HepG2 (cell line): ENCODE results near the gene DNASE1L2. TPM values are rescaled to one million over a fixed set of nuclear protein-coding genes. Genes with fewer than 3 reads are reported as not detected.

Experiments used
- ATF3 ChIP-seq: sonication (generic); formaldehyde crosslinking; IDR thresholded peaks from 2 replicates; pipeline ENCODE4 v1.4.0; 2020; ENCODE audit warnings: missing genetic modification reagents
- FOXO1 ChIP-seq: sonication (generic); formaldehyde crosslinking; IDR thresholded peaks from 2 replicates; pipeline ENCODE4 v1.4.0; 2020; ENCODE audit warnings: missing genetic modification reagents
- HMGA1 ChIP-seq: sonication (generic); formaldehyde crosslinking; conservative IDR thresholded peaks from 2 replicates; pipeline ENCODE4 v1.4.0; 2020; ENCODE audit warnings: missing genetic modification reagents
- NCOA2 ChIP-seq: sonication (generic); formaldehyde crosslinking; IDR thresholded peaks from 2 replicates; pipeline ENCODE4 v1.8.0; 2022; ENCODE audit warnings: inconsistent platforms
- NFYC ChIP-seq: IDR thresholded peaks from 2 replicates; pipeline ENCODE4 v1.6.1; 2016; ENCODE audit warnings: missing genetic modification reagents, missing compliant biosample characterization
- PCBP1 ChIP-seq: fragments of 200-400 bp; formaldehyde crosslinking; IDR thresholded peaks from 2 replicates; pipeline ENCODE4 v1.6.1; 2017; ENCODE audit warnings: mild to moderate bottlenecking, low read depth, low read length, borderline replicate concordance
- SP1 ChIP-seq, 2 experiments: fragments of 450-650 bp in 1 of 2; sonication (generic) in 1 of 2; formaldehyde crosslinking in 1 of 2; IDR thresholded peaks; 2 replicates each; pipeline versions ENCODE4 v1.4.0 to v1.6.1; 2016 to 2020; ENCODE audit warnings: missing genetic modification reagents in 1 of 2
- STAT5B ChIP-seq: sonication (generic); formaldehyde crosslinking; IDR thresholded peaks from 2 replicates; pipeline ENCODE4 v1.4.0; 2020; ENCODE audit warnings: missing genetic modification reagents
- TAF15 ChIP-seq: fragments of 200-400 bp; formaldehyde crosslinking; IDR thresholded peaks from one replicate; pipeline ENCODE4 v1.6.1; 2018; ENCODE audit warnings: mild to moderate bottlenecking, low read depth, low read length; ENCODE audit not compliant: poor library complexity, severe bottlenecking
- TIGD3 ChIP-seq: sonication (generic); formaldehyde crosslinking; IDR thresholded peaks from 2 replicates; pipeline ENCODE4 v1.5.1; 2020; ENCODE audit warnings: mild to moderate bottlenecking, missing genetic modification reagents, borderline replicate concordance
- ZFP36 ChIP-seq: fragments of 150-350 bp; IDR thresholded peaks from 2 replicates; pipeline ENCODE4 v1.6.1; 2018; ENCODE audit warnings: borderline replicate concordance, low read length, low read depth; ENCODE audit not compliant: partially characterized antibody
- ZMYM2 ChIP-seq: sonication (generic); formaldehyde crosslinking; IDR thresholded peaks from 2 replicates; pipeline ENCODE4 v1.8.0; 2022; ENCODE audit warnings: mild to moderate bottlenecking, missing genetic modification reagents
- ZNF431 ChIP-seq: sonication (generic); formaldehyde crosslinking; IDR thresholded peaks from 2 replicates; pipeline ENCODE4 v1.9.0; 2022; ENCODE audit warnings: missing genetic modification reagents, low read depth, mild to moderate bottlenecking, borderline replicate concordance
- ZNF556 ChIP-seq: sonication (generic); formaldehyde crosslinking; IDR thresholded peaks from 2 replicates; pipeline ENCODE4 v1.4.0; 2020; ENCODE audit warnings: mild to moderate bottlenecking, missing genetic modification reagents, borderline replicate concordance
- ZNF572 ChIP-seq: sonication (generic); formaldehyde crosslinking; IDR thresholded peaks from 2 replicates; pipeline ENCODE4 v1.5.1; 2020; ENCODE audit warnings: mild to moderate bottlenecking, missing genetic modification reagents
- ZNF577 ChIP-seq: sonication (generic); formaldehyde crosslinking; IDR thresholded peaks from 2 replicates; pipeline ENCODE4 v1.4.0; 2020; ENCODE audit warnings: mild to moderate bottlenecking, low read depth, missing genetic modification reagents, borderline replicate concordance
- ZNF775 ChIP-seq: sonication (generic); formaldehyde crosslinking; IDR thresholded peaks from 2 replicates; pipeline ENCODE4 v1.4.0; 2020; ENCODE audit warnings: missing genetic modification reagents, mild to moderate bottlenecking, moderate library complexity, borderline replicate concordance
- ZZZ3 ChIP-seq: sonication (generic); formaldehyde crosslinking; IDR thresholded peaks from 2 replicates; pipeline ENCODE4 v1.4.0; 2020; ENCODE audit warnings: missing genetic modification reagents, mild to moderate bottlenecking, borderline replicate concordance
- polyA plus RNA-seq, 8 experiments: library from polyadenylated mRNA; depleted of rRNA in 3 of 8; stranded (reverse) in 7 of 8; unstranded in 1 of 8; fragments of >200 nt; fragmentation: Illumina TruSeq in 4 of 8; extraction: Trizol in 4 of 8; gene quantifications; 2 replicates each; pipeline versions ENCODE4 v1.2.1 to v1.2.3, GENCODE V29; 2011 to 2016; ENCODE audit warnings: low read depth in 4 of 8, missing spikeins in 1 of 8, mixed read lengths in 1 of 8; ENCODE audit not compliant: insufficient read depth in 1 of 8
- total RNA-seq, 5 experiments: library from RNA; depleted of rRNA; stranded (reverse); fragments of >200 nt; fragmentation: Illumina TruSeq; extraction: Trizol; gene quantifications; 2 replicates each; pipeline ENCODE4 v1.2.3, GENCODE V29; 2016; ENCODE audit warnings: low read depth in 1 of 5
- TF ChIP-seq, protein P1 (sequence below): sonication (generic); formaldehyde crosslinking; IDR thresholded peaks from 2 replicates; pipeline ENCODE4 v1.4.0; 2020; ENCODE audit warnings: missing genetic modification reagents, borderline replicate concordance
- TF ChIP-seq, protein P2 (sequence below): sonication (generic); formaldehyde crosslinking; conservative IDR thresholded peaks from 2 replicates; pipeline ENCODE4 v1.4.0; 2020; ENCODE audit warnings: missing genetic modification reagents
- TF ChIP-seq, protein P3 (sequence below): IDR thresholded peaks from 2 replicates; pipeline ENCODE4 v1.6.1; 2016; ENCODE audit warnings: missing biosample characterization, missing genetic modification reagents, low read depth

Gene DNASE1L2
- total and polyA plus RNA-seq, 2 of the 13 experiments (the other 11 are each of a cell fraction or from before 2014, with no cell fraction given): 0.44 to 0.50 TPM

GRCh38 chr16:2205104-2205966 is 30.9 kb upstream of the DNASE1L2 start, which contains the start of gene MLST8 (continued):
- no peak for TF ChIP-seq ZNF431 (CRISPR knock-in tag)
- no peak; the same call in 1 of the 2 replicates for TF ChIP-seq ZNF556 (CRISPR knock-in tag)
- TF ChIP-seq FOXO1 (CRISPR knock-in tag): peak; percentile 36
- TF ChIP-seq ZFP36: no peak
- no peak for TF ChIP-seq HMGA1 (CRISPR knock-in tag)
- TF ChIP-seq NFYC (CRISPR knock-in tag): 0 out of 2 replicates have a peak, but pooled peaks have one; percentile 22
- TF ChIP-seq ZMYM2 (CRISPR knock-in tag): no peak
- TF ChIP-seq, protein P1, sequence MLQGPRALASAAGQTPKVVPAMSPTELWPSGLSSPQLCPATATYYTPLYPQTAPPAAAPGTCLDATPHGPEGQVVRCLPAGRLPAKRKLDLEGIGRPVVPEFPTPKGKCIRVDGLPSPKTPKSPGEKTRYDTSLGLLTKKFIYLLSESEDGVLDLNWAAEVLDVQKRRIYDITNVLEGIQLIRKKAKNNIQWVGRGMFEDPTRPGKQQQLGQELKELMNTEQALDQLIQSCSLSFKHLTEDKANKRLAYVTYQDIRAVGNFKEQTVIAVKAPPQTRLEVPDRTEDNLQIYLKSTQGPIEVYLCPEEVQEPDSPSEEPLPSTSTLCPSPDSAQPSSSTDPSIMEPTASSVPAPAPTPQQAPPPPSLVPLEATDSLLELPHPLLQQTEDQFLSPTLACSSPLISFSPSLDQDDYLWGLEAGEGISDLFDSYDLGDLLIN: peak; percentile 21; the same call in 1 of the 2 replicates
- TF ChIP-seq, protein P2, sequence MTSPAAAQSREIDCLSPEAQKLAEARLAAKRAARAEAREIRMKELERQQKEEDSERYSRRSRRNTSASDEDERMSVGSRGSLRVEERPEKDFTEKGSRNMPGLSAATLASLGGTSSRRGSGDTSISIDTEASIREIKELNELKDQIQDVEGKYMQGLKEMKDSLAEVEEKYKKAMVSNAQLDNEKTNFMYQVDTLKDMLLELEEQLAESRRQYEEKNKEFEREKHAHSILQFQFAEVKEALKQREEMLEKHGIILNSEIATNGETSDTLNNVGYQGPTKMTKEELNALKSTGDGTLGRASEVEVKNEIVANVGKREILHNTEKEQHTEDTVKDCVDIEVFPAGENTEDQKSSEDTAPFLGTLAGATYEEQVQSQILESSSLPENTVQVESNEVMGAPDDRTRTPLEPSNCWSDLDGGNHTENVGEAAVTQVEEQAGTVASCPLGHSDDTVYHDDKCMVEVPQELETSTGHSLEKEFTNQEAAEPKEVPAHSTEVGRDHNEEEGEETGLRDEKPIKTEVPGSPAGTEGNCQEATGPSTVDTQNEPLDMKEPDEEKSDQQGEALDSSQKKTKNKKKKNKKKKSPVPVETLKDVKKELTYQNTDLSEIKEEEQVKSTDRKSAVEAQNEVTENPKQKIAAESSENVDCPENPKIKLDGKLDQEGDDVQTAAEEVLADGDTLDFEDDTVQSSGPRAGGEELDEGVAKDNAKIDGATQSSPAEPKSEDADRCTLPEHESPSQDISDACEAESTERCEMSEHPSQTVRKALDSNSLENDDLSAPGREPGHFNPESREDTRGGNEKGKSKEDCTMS (CRISPR knock-in tag): no peak
- TF ChIP-seq TAF15: peak; percentile 79
- TF ChIP-seq STAT5B (CRISPR knock-in tag): no peak
- no peak for TF ChIP-seq ZNF775
- TF ChIP-seq PCBP1: no peak
- no peak; the same call in 1 of the 2 replicates for TF ChIP-seq NCOA2 (CRISPR knock-in tag)
- TF ChIP-seq, protein P3, sequence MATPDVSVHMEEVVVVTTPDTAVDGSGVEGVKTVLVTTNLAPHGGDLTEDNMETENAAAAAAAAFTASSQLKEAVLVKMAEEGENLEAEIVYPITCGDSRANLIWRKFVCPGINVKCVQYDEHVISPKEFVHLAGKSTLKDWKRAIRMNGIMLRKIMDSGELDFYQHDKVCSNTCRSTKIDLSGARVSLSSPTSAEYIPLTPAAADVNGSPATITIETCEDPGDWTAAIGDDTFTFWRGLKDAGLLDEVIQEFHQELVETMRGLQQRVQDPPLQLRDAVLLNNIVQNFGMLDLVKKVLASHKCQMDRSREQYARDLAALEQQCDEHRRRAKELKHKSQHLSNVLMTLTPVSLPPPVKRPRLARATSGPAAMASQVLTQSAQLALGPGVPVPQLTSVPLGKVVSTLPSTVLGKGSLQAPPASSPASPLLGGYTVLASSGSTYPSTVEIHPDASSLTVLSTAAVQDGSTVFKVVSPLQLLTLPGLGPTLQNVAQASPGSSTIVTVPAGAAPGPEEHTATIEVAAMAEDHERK (CRISPR knock-in tag): no peak; the same call in none of the 2 replicates
- no peak for TF ChIP-seq SP1 (IDR thresholded peaks at IDR 0.05)
- 0 out of 2 replicates have a peak, but pooled peaks have one; percentile 42 for TF ChIP-seq SP1 (CRISPR knock-in tag; IDR thresholded peaks at IDR 0.05)
- TF ChIP-seq ZNF572 (CRISPR knock-in tag): no peak
- TF ChIP-seq ATF3 (CRISPR knock-in tag): peak; percentile 53; the same call in 1 of the 2 replicates
- TF ChIP-seq ZZZ3 (CRISPR knock-in tag): peak; percentile 73
- 0 out of 2 replicates have a peak, but pooled peaks have one; percentile 41 for TF ChIP-seq ZNF577
- no peak for TF ChIP-seq TIGD3 (CRISPR knock-in tag)
